ENCODE results near the gene NAXD.
"Not testable (repeated sequence)": the region's sequence is repeated elsewhere in the genome, so short reads cannot be mapped to it uniquely, and the experiment has no call there.

Gene NAXD

DNA sequence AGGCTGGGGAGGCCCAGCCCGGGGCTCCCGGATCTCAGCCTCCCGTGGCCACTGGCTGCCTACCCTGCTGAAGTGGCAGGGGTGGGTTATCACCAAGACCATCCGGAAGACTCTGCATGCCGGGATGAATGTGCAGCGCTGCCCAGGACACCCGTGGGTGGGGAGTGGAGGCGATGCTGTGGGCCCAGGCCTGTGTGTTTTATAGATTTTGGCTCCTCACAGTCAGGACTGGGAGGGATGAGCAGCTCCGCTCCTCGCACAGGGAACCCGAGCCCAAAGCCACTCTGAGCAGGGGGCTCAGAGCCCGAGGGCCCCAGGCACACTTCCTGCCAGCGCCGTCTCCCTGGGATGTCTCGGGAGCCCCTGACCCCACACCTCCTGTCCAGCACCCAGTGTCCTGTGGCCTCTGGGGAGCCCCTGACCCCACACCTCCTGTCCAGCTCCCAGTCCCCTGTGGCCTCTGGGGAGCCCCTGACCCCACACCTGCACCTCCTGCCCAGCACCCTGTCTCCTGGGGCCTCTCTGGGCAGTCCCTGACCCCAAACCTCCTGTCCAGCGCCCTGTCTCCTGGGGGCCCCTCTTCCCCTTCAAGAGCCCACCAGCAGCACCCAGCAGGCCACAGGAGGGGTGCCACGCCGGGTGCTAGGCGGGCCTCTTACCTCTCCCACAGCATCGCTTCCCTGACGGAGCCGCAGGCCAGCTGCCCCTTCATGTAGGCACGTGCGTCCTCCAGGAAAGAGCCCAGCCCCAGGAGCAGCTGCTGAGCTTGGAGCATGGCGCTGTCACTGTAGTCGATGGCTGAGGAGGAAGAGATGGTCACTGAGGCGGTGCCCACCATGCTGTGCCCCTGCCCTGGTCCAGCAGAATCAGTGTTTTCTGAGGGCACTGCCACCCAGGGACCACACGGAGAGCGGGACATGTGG lies 31.4 kb downstream of the NAXD start:
- no peak for DNase-seq (ENCODE audit: low read depth in 1 of 2, low spot score in 1 of 2)
- in situ Hi-C loops (cut with HindIII; ENCODE audit: low pct_unique_long_range_greater_than_20kb, low sequenced_read_pairs): no loop called here
- no peak for TF ChIP-seq JUND (IDR thresholded peaks at IDR 0.05; ENCODE audit: low read depth)

DNA sequence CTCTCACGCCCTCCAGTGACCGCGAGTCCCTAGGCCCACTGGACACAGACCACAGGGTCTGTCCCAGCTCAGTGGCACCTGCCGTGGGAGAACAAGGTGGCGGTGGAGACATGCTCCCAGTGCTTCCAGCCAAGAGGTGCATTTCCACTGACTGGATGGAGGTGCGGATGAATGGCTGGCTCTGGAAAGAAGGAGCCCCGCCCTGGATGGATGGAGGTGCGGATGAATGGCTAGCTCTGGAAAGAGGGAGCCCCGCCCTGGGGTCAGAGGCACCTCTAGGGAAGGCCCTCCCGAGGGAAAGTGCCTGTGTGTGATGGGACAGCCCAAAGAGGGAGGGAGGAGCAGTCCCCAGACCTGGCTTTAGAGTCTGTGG lies 32.0 kb downstream of the NAXD start:
- no peak for TF ChIP-seq JUND (IDR thresholded peaks at IDR 0.05; ENCODE audit: low read depth)
- in situ Hi-C loops (cut with HindIII; ENCODE audit: low pct_unique_long_range_greater_than_20kb, low sequenced_read_pairs): no loop called here
- DNase-seq (ENCODE audit: low read depth in 1 of 2, low spot score in 1 of 2): no peak

DNA sequence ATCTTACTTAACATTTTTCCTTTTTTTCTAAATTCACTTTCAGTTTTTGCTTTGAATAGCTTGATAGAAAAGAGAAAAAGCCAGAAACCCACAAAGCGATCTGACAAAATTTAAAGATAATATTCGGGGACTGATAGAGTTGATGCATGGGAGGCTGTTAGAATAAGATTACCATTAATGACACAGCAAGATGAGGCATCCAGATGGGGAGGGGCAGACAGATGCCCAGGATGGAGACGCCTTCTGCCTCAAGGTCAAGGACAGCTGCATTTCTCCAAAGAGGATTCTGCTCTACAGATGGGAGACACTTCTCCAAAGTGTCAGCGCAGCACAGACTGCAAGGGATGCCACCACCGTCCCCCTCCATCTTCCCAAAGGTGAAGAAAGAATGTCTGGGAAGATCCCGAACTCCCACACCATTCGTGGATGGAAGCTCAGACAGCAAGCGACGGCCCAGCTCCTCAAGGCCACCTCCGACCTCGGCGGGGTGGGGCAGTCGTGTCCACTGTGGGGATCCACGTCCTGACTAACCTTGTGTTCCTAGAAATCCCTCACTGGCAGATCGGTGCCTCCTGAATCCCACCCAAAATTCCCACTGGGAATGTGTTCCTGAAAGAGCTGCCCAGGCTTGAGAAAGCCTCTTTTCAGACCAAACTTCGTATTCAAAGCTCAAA lies 32.9 kb downstream of the NAXD start:
- in situ Hi-C loops (cut with HindIII; ENCODE audit: low pct_unique_long_range_greater_than_20kb, low sequenced_read_pairs): no loop called here
- DNase-seq (ENCODE audit: low read depth in 1 of 2, low spot score in 1 of 2): no peak

DNA sequence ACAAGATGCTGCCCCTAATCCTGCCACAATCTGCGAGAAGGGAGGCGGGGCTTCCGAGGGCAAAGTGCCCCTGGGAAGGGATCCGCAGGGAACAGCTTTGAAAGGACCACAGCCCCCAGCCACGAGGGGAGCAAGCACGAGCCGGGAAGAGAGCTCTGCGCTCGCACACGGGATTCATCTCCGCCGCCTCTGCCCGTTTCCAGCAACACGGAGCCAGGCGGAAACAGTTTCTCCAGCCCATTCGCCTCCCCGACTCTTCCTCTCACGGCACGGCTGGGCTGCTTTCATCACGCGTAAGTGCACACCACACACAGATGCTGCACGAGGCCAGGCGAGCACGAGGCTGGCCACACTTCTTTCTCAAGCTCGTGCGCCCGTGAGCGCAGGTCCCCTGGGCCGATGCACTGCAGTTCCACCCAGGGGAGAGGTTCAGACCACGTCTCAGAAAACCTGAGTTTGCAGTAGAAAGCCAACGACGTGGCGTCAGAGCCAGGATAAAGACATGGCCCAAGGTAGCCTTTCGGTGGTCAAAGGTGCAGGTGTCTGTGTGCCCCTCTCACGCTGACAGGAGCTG lies 33.6 kb downstream of the NAXD start:
- TF ChIP-seq JUND (IDR thresholded peaks at IDR 0.05; ENCODE audit: low read depth): no peak
- in situ Hi-C loops (cut with HindIII; ENCODE audit: low pct_unique_long_range_greater_than_20kb, low sequenced_read_pairs): no loop called here
- DNase-seq (ENCODE audit: low read depth in 1 of 2, low spot score in 1 of 2): no peak

More for the DNA sequence above, 32.9 kb downstream of the NAXD start:
- TF ChIP-seq JUND (IDR thresholded peaks at IDR 0.05; ENCODE audit: low read depth): no peak

DNA sequence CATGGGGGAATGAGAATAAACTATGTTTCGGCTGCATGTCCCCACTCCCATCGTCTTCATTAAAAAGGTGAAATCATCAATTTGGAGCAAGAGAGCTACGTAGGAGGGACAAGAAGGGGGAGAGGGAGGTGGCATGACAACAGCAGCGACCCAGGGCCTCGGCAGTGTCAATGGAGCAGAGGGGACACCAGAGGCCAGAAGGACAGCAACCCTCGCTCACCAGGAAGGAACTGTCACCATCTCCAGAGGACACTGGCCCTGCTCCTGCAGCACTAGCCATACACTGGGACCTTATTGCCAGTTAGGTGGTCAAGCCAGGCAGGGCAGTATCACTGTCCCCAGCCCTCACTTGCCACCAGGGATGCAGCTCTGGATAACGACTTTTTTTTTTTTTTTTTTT lies 34.2 kb downstream of the NAXD start:
- in situ Hi-C loops (cut with HindIII; ENCODE audit: low pct_unique_long_range_greater_than_20kb, low sequenced_read_pairs): no loop called here
- no peak for DNase-seq (ENCODE audit: low read depth in 1 of 2, low spot score in 1 of 2)
- TF ChIP-seq JUND (IDR thresholded peaks at IDR 0.05; ENCODE audit: low read depth): no peak

DNA sequence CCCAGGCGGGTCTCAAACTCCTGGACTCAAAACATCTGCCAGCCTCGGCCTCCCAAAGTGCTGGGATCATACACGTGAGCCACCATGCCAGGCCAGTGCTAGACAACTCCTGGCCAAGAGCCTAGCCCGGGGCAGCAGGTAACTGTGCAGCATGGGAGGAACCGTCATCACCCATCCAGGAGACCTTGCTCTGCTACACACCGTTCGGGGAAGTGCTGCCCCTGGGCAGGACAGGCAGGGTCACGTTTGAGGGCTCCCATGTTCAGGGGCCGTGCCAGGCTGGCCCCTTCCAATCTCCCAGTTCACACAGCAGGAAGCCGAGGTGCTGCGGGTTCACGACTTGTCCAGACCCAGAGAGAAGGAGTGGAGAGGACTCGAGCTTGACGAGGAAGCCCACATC lies 35.1 kb downstream of the NAXD start:
- TF ChIP-seq JUND (IDR thresholded peaks at IDR 0.05; ENCODE audit: low read depth): no peak
- in situ Hi-C loops (cut with HindIII; ENCODE audit: low pct_unique_long_range_greater_than_20kb, low sequenced_read_pairs): no loop called here
- no peak for DNase-seq (ENCODE audit: low read depth in 1 of 2, low spot score in 1 of 2)

DNA sequence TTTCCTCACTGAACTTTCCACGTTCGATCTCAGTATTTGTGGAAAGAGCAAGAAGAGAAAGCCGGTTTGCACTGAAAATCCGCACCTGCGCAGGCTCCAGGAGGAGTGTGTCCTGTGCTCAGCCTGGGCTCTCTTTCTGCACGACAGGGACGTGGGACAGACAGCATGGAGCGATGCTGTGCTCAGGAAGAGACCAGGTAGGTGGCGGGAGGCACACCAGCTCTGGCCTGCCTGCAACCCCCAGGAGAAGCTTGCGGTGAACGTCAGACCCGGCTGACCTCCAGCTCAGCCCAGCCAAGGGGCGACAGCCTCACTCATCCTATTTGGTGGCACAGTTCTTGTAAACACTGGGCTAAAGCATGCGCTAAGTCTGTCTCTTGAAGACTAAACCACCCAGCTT lies 35.9 kb downstream of the NAXD start:
- no peak for TF ChIP-seq JUND (IDR thresholded peaks at IDR 0.05; ENCODE audit: low read depth)
- no peak for DNase-seq (ENCODE audit: low read depth in 1 of 2, low spot score in 1 of 2)
- in situ Hi-C loops (cut with HindIII; ENCODE audit: low pct_unique_long_range_greater_than_20kb, low sequenced_read_pairs): no loop called here

DNA sequence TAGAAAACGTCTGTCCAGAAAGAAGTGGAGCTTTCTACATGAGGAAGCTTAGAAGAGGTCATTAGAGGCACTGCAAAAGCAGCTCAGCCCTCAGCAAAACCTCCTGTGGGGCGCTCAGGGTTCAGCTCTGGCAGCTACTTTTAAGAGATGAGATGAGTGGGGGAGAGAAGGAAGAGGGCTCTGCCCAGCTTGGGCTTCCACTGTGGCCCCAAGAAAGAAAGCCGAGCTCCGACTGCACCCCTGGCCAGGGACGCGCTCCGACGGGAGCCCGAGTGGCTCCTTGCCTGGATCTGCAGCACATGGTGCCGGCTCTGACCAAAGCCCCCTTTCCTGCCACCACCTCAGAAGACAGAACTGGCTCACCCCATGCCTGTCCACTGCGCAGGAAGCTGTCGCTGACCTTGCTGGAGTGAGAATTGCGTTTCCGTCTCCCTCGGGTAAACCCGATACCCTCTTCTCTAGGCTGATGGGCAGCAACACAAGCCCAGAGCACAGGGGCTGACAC lies 36.4 kb downstream of the NAXD start:
- in situ Hi-C loops (cut with HindIII; ENCODE audit: low pct_unique_long_range_greater_than_20kb, low sequenced_read_pairs): no loop called here
- no peak for DNase-seq (ENCODE audit: low read depth in 1 of 2, low spot score in 1 of 2)
- TF ChIP-seq JUND (IDR thresholded peaks at IDR 0.05; ENCODE audit: low read depth): no peak

DNA sequence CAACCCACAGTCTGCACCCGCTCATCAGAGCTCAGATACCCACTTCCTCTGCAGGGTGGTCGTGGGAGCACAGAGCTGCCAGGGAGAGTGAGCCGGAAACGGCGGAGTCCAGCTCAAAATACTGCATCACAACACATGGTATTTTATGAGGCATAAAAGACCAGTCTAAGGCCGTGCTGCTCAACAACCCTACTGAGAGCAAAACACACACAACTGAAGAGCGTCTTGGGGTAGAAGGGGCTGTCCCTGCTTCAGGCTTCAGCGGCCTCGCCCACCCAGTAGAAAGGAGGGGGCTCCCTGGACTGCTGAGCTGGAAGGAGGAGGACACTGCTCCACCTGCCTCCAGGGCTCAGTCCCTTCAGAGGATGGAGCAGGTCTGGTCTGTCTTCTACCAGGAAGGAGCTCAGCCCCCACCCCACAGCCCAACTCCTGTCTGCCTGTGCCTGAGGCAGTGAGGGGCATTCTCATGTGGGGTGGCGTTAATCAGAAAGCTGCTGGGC lies 36.9 kb downstream of the NAXD start:
- DNase-seq (ENCODE audit: low read depth in 1 of 2, low spot score in 1 of 2): no peak
- in situ Hi-C loops (cut with HindIII; ENCODE audit: low pct_unique_long_range_greater_than_20kb, low sequenced_read_pairs): no loop called here
- TF ChIP-seq JUND (IDR thresholded peaks at IDR 0.05; ENCODE audit: low read depth): no peak

DNA sequence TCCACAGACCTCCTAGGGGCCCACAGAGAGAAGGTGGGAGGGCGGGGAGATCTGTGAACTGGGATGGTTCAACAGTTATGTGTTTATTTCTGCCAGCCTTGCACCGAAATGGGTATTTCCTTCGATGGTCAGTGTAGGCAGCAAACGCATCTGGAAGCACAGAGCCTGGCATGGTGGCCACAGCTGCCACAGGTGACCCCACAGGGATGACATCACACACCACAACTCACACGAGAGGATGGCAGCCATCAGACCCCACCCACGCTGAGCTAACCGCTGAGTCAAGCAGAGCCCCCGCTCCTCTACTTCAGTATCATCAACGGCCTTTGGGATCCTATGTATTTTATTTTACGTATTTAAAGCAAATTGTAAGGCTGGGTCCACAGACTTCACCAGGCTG lies 37.4 kb downstream of the NAXD start:
- in situ Hi-C loops (cut with HindIII; ENCODE audit: low pct_unique_long_range_greater_than_20kb, low sequenced_read_pairs): no loop called here
- DNase-seq (ENCODE audit: low read depth in 1 of 2, low spot score in 1 of 2): no peak
- TF ChIP-seq JUND (IDR thresholded peaks at IDR 0.05; ENCODE audit: low read depth): no peak

DNA sequence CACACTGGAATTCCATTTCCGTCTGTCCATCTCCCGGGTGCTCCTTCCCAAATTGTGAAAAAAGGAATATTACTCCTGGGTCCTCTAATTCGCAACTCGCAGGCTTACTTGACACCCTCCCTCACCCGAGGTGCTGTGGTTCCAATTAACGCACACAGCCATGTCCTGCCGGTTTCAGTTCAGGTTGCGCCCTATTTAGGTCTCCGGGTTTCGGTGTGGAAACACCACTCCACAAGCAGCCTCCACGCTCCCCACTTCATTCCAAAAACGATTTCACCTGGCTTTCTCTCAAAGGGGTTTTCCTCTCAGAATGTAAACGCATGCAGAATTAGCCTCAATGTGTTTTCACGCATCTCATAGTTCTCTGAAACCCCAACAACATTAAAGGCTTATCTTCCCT lies 37.9 kb downstream of the NAXD start:
- no peak for DNase-seq (ENCODE audit: low read depth in 1 of 2, low spot score in 1 of 2)
- in situ Hi-C loops (cut with HindIII; ENCODE audit: low pct_unique_long_range_greater_than_20kb, low sequenced_read_pairs): no loop called here
- no peak for TF ChIP-seq JUND (IDR thresholded peaks at IDR 0.05; ENCODE audit: low read depth)

DNA sequence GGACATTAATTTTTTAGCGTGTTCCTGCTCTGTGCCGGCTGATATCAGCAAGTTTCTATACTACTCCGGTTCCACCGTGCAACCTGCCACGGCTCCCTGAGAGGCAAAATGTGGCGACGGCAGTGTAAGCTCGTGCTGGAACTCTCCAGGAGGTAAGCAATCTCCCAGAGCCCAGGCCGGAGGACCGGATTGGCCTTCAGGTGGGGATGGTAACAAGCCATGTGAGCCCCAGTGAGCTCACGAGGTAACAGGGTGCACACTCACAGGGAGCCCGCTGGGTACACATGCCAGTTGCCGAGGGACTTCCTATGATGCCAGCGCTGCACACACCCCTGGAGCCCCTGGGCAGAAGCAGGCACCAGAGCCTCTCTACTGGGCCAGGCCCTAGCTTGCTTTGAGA lies 38.5 kb downstream of the NAXD start:
- in situ Hi-C loops (cut with HindIII; ENCODE audit: low pct_unique_long_range_greater_than_20kb, low sequenced_read_pairs): no loop called here
- DNase-seq (ENCODE audit: low read depth in 1 of 2, low spot score in 1 of 2): no peak

DNA sequence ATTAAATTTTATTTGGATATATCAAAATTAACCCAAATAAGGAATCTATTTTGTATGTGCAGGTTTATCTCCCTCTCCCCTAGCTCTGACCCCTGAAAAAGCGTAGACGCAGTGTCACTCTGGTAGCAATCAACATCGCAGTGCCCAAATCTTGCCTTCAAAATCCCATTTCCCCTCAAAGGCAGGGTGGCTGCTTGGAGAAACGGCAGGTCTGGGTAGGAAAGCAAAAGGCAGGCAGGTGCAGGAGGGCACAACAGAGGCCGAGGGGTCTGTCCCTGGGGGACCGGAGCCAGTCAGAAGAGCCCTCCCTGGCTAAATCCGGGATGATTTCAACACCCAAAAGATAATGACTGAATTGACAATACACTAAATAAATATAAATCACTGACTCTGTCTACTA lies 41.9 kb downstream of the NAXD start:
- in situ Hi-C loops (cut with HindIII; ENCODE audit: low pct_unique_long_range_greater_than_20kb, low sequenced_read_pairs): no loop called here
- TF ChIP-seq JUND (IDR thresholded peaks at IDR 0.05; ENCODE audit: low read depth): no peak
- DNase-seq (ENCODE audit: low read depth in 1 of 2, low spot score in 1 of 2): no peak

More for the DNA sequence above, 38.5 kb downstream of the NAXD start:
- no peak for TF ChIP-seq JUND (IDR thresholded peaks at IDR 0.05; ENCODE audit: low read depth)

DNA sequence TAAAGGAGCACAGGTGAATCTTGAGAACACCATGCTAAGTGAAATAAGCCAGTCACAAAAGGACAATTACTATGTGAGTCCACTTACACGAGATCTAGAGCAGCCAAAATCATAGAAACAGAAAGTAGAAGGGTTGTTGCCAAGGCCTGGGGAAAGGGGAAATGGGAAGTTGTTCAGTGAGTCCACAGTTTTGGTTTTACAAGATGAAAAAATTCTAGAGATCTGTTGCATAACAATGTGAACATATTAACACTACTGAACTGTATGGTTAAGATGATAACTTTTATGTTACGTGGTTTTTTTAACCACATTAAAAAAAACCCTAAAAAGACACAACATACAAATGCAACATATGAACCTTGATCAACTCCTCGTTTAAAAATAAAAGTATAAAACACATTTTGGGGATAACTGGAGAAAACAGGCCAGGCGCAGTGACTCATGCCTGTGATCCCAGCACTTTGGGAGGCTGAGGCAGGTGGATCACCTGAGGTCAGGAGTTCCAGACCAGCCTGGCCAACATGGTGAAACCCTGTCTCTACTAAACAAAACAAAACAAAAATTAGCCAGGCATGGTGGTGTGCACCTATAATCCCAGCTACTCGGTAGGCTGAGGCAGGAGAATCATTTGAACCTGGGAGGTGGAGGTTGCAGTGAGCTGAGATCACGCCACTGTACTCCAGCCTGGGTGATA lies 43.0 kb downstream of the NAXD start:
- DNase-seq (ENCODE audit: low read depth in 1 of 2, low spot score in 1 of 2); in situ Hi-C loops (cut with HindIII; ENCODE audit: low pct_unique_long_range_greater_than_20kb, low sequenced_read_pairs): not testable (repeated sequence)

Data from T47D (cell line).